HEK293 (cell line): ENCODE measurements around the gene MGMT.

Experiments used
- ZBTB17 ChIP-seq: fragments of 450-650 bp; formaldehyde crosslinking; IDR thresholded peaks from 2 replicates; pipeline ENCODE4 v1.5.1; 2016; ENCODE audit warnings: missing biosample characterization, missing genetic modification characterization
- TF ChIP-seq, protein P1 (sequence below): fragments of 450-650 bp; IDR thresholded peaks from 2 replicates; pipeline ENCODE4 v1.5.1; 2018; ENCODE audit warnings: missing biosample characterization, mild to moderate bottlenecking, missing genetic modification characterization

DNA sequence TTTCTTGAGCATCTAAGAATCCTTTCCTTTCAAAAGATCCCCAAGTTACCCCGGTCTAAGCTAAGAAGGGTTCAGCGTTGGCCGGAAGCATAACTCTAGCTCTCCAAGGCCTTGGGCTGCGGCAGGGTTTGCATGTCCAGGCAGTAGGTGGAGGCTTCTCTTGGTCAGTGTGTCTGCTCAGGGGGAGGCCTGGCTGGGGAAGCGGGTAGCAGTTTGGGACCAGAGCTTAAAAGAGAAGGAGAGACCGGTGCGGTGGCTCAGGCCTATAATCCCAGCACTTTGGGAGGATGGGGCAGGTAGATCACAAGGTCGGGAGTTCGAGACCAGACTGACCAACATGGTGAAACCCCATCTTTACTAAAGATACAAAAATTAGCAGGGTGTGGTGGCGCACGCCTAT is 226.3 kb downstream of the MGMT start:
- TF ChIP-seq ZBTB17 = no peak
- TF ChIP-seq, protein P1, sequence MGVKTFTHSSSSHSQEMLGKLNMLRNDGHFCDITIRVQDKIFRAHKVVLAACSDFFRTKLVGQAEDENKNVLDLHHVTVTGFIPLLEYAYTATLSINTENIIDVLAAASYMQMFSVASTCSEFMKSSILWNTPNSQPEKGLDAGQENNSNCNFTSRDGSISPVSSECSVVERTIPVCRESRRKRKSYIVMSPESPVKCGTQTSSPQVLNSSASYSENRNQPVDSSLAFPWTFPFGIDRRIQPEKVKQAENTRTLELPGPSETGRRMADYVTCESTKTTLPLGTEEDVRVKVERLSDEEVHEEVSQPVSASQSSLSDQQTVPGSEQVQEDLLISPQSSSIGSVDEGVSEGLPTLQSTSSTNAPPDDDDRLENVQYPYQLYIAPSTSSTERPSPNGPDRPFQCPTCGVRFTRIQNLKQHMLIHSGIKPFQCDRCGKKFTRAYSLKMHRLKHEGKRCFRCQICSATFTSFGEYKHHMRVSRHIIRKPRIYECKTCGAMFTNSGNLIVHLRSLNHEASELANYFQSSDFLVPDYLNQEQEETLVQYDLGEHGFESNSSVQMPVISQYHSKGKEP (tag by site-specific recombination) = no peak
